Thoracic aorta (tissue), 2 donors: ENCODE data around the gene ROBO1. TPM values are rescaled to one million over a fixed set of nuclear protein-coding genes. Genes with fewer than 3 reads are reported as not detected.

Source experiments
- ATAC-seq: fragments of 150-250 bp; one replicate; pipeline ENCODE4 v1.8.0; 2017; ENCODE audit warnings: low read depth; ENCODE audit not compliant: insufficient number of reproducible peaks, low FRiP score
- DNase-seq: peaks from one replicate; pipeline ENCODE4 v3.0.0-alpha.2; 2020; ENCODE audit warnings: low spot score
- H3K27ac ChIP-seq, 2 donors: fragments of 200-600 bp; sonication (generic); 1 replicate in 1 of 2; 2 replicates in 1 of 2; pipeline ENCODE4 v1.5.1; 2016; ENCODE audit warnings: mild to moderate bottlenecking in 2 of 2, moderate library complexity in 2 of 2
- H3K27me3 ChIP-seq: fragments of 200-600 bp; sonication (generic); replicated peaks from 2 replicates; pipeline ENCODE4 v1.6.0; 2016; ENCODE audit warnings: mild to moderate bottlenecking; ENCODE audit not compliant: insufficient read depth
- H3K36me3 ChIP-seq: fragments of 200-600 bp; sonication (generic); one replicate; pipeline ENCODE4 v1.5.1; 2016
- H3K4me1 ChIP-seq, 2 donors: fragments of 200-600 bp; sonication (generic); 1 replicate in 1 of 2; 2 replicates in 1 of 2; pipeline versions ENCODE4 v1.5.1 to v1.6.0; 2016; ENCODE audit warnings: low read depth in 2 of 2, mild to moderate bottlenecking in 1 of 2; ENCODE audit not compliant: control insufficient read depth in 1 of 2
- H3K4me3 ChIP-seq: fragments of 200-600 bp; sonication (generic); 2 replicates; pipeline ENCODE4 v1.5.1; 2016; ENCODE audit warnings: mild to moderate bottlenecking
- H3K9me3 ChIP-seq: fragments of 200-600 bp; sonication (generic); 2 replicates; pipeline ENCODE4 v1.5.1; 2016
- CTCF ChIP-seq: fragments of 200-600 bp; sonication (generic); IDR thresholded peaks from one replicate; pipeline ENCODE4 v1.5.1; 2019; ENCODE audit warnings: antibody characterized with exemption
- total RNA-seq, 2 donors: library from RNA; depleted of rRNA; stranded (reverse); fragments of >200 nt; gene quantifications; one replicate each; pipeline versions ENCODE4 v1.1.0 to v1.2.3, GENCODE V29; 2016

The ROBO1 gene
- total RNA-seq, 2 donors from 2014 or later = 13.3 to 24.4 TPM

- H3K9me3 ChIP-seq = no peaks in the 10 kb centered on the region
- no peaks in the 10 kb centered on the region for H3K36me3 ChIP-seq
- no peak overlapping the region for H3K4me3 ChIP-seq
- ATAC-seq = no peak
- no peak for TF ChIP-seq CTCF
- no peak for DNase-seq
- H3K27ac ChIP-seq = no peak overlapping the region
- H3K4me1 ChIP-seq = no peaks in the 10 kb centered on the region
- H3K27me3 ChIP-seq = no peaks in the 10 kb centered on the region
Measured at GRCh38 chr3:78745847-78746246, 1022.0 kb downstream of the ROBO1 start.

DNA sequence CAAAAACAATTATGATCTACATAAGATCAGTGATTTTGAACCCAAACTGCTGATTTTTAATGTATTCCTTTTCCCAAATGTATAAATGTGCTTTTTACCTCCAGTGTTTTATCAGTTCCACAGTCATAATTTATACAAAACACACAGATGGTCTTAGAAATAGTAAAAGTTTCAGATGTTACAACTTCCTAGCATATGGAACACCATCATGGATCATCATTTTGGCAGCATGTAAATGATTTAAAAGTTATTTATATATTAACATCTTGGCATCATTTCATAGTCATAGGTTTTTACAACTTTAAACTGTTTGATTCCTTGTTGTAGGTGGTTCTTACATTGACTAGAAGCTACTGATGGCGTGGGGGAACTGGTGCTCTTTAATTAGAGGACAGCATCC is 1025.3 kb downstream of the ROBO1 start:
- no peaks in the 10 kb centered on the region for H3K27me3 ChIP-seq
- no peak for DNase-seq
- no peaks in the 10 kb centered on the region for H3K36me3 ChIP-seq
- no peak for ATAC-seq
- no peak overlapping the region for H3K4me3 ChIP-seq
- H3K4me1 ChIP-seq = no peaks in the 10 kb centered on the region
- no peak for TF ChIP-seq CTCF
- no peak overlapping the region for H3K27ac ChIP-seq
- no peaks in the 10 kb centered on the region for H3K9me3 ChIP-seq

DNA sequence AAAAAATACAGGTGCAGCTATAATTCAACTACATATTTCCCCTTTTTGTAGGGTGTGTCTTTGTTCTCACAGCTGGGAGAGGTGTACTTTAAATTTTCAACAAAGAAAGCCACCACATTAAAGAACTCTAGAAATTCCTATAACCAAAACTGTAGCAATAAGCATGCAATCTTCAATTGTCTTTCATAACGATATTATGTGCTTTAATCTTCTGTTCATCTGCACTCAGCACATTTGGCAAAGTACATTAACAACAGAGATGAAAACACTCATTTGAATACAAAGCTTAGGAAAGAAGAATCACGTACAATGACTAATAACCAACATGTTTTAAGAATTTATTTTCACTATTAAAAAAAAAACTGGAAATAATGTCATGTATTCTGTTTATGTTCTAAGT is 1025.8 kb downstream of the ROBO1 start:
- no peaks in the 10 kb centered on the region for H3K9me3 ChIP-seq
- ATAC-seq (no peak), DNase-seq (no peak)
- H3K27me3 ChIP-seq = no peaks in the 10 kb centered on the region
- H3K4me1 ChIP-seq = no peaks in the 10 kb centered on the region
- H3K27ac ChIP-seq = no peak overlapping the region
- TF ChIP-seq CTCF = no peak
- no peak overlapping the region for H3K4me3 ChIP-seq
- no peaks in the 10 kb centered on the region for H3K36me3 ChIP-seq

DNA sequence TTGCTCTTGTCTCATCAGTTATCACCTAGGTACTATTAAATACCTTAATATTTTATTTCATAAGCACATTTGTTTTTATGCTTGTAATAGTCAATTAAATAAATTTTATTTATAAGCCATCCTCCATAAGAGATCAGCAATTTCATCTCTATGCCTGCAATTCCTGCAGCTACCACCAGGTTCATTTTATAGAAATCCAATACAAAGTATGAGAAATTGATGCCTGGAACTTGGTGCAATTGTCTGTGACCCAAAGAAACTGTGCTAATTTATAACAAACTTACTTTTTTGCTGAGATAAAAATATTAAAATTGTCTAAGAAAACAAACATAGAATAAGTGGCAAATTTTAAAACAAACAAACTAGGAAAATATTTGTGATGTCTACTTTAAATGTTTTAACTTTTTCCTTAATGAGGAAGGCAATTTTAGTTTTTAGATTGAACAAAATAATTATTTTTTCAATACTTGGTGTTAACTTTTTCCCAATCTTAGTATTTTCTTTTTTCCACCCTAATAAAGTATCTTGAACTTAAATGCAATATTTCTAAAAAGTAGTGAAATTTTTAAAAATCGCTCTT is 1026.6 kb downstream of the ROBO1 start:
- ATAC-seq = no peak
- no peak for DNase-seq
- Histone ChIP-seq H3K9me3 (no peaks in the 10 kb centered on the region), H3K27ac (no peak overlapping the region), H3K27me3 (no peaks in the 10 kb centered on the region), H3K36me3 (no peaks in the 10 kb centered on the region), H3K4me3 (no peak overlapping the region), H3K4me1 (no peaks in the 10 kb centered on the region)
- peak; percentile 27 for TF ChIP-seq CTCF

- no peaks in the 10 kb centered on the region for H3K9me3 ChIP-seq
- ATAC-seq (no peak), DNase-seq (no peak)
- TF ChIP-seq CTCF = no peak
- H3K27me3 ChIP-seq = no peaks in the 10 kb centered on the region
- no peaks in the 10 kb centered on the region for H3K36me3 ChIP-seq
- H3K4me3 ChIP-seq = no peak overlapping the region
- H3K4me1 ChIP-seq = no peaks in the 10 kb centered on the region
- no peak overlapping the region for H3K27ac ChIP-seq
Measured at GRCh38 chr3:78738833-78739232, 1029.0 kb downstream of the ROBO1 start.
